PC-3 (cell line): Measurements from ENCODE around the gene DCAF4L1.

Experiments
- EZH2 ChIP-seq: fragments of 300-600 bp; sonication (generic); IDR thresholded peaks from one replicate; pipeline ENCODE4 v1.6.1; 2017; ENCODE audit warnings: antibody characterized with exemption, mild to moderate bottlenecking, low read length; ENCODE audit not compliant: unreplicated experiment
- EZH2phosphoT487 ChIP-seq: fragments of 300-600 bp; sonication (generic); IDR thresholded peaks from 2 replicates; pipeline ENCODE4 v1.6.1; 2018; ENCODE audit warnings: mild to moderate bottlenecking, antibody characterized with exemption, low read length, borderline replicate concordance
- TF ChIP-seq, protein P1 (sequence below): fragments of 300-600 bp; sonication (generic); conservative IDR thresholded peaks from 2 replicates; pipeline ENCODE4 v1.5.1; 2017; ENCODE audit warnings: antibody characterized with exemption, low read depth, mild to moderate bottlenecking, low read length

DNA sequence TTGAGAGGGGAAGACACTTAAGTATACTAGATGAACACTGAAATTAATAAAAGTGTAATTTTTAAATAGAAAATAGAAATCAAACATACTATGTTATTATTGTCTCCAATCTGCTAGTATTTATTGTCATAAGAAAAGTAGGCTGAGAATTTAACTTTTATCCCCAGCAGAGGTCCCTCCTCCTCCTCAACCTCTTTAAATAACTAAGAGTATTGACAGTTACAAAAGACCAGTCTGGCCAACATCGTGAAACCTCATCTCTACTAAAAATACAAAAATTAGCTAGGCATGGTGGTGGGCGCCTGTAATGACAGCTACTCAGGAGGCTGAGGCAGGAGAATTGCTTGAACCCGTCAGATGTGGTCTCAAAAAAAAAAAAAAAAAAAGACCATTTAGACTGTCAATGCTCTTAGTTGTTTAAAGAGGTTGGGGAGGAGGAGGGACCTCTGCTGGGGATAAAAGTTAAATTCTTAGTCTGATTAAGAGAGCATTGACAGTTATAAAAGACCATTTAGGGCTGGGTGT lies 13.0 kb downstream of the DCAF4L1 start:
- TF ChIP-seq, protein P1, sequence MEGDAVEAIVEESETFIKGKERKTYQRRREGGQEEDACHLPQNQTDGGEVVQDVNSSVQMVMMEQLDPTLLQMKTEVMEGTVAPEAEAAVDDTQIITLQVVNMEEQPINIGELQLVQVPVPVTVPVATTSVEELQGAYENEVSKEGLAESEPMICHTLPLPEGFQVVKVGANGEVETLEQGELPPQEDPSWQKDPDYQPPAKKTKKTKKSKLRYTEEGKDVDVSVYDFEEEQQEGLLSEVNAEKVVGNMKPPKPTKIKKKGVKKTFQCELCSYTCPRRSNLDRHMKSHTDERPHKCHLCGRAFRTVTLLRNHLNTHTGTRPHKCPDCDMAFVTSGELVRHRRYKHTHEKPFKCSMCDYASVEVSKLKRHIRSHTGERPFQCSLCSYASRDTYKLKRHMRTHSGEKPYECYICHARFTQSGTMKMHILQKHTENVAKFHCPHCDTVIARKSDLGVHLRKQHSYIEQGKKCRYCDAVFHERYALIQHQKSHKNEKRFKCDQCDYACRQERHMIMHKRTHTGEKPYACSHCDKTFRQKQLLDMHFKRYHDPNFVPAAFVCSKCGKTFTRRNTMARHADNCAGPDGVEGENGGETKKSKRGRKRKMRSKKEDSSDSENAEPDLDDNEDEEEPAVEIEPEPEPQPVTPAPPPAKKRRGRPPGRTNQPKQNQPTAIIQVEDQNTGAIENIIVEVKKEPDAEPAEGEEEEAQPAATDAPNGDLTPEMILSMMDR: peak; percentile 29; the same call in 1 of the 2 replicates
- TF ChIP-seq EZH2phosphoT487 (no peak), EZH2 (no peak)
